HG03354 (cell line): ENCODE data around the gene CTSH.

ENCODE experiments used
- ATAC-seq: cut with Tn5 transposase; IDR thresholded peaks from one replicate; pipeline ENCODE4 v1.9.1; 2021; ENCODE audit warnings: mild to moderate bottlenecking; ENCODE audit not compliant: unreplicated experiment, poor library complexity, severe bottlenecking

Gene CTSH

GRCh38 chr15:78979456-78980320, 34.8 kb upstream of the CTSH start:
- no peak for ATAC-seq

- no peak for ATAC-seq
Observed at GRCh38 chr15:78978601-78979179, 33.8 kb upstream of the CTSH start.

GRCh38 chr15:78977591-78978347, 32.9 kb upstream of the CTSH start:
- ATAC-seq = peak; percentile 43

GRCh38 chr15:78977091-78977571, 32.3 kb upstream of the CTSH start:
- peak; percentile 67 for ATAC-seq

- peak; percentile 13 for ATAC-seq
Observed at GRCh38 chr15:78976691-78977090, 31.8 kb upstream of the CTSH start.

- no peak for ATAC-seq
Observed at GRCh38 chr15:78974272-78974918, 29.5 kb upstream of the CTSH start.

- ATAC-seq = no peak
Observed at GRCh38 chr15:78969687-78970349, 25.0 kb upstream of the CTSH start.

- ATAC-seq = no peak
Observed at GRCh38 chr15:78968539-78969271, 23.9 kb upstream of the CTSH start.

GRCh38 chr15:78968114-78968513, 23.3 kb upstream of the CTSH start:
- ATAC-seq = no peak

GRCh38 chr15:78960308-78960707, 15.5 kb upstream of the CTSH start:
- ATAC-seq = no peak

GRCh38 chr15:78959360-78959759, 14.5 kb upstream of the CTSH start:
- ATAC-seq = no peak

GRCh38 chr15:78957416-78958093, 12.7 kb upstream of the CTSH start:
- ATAC-seq = no peak

- no peak for ATAC-seq
Observed at GRCh38 chr15:78956937-78957336, 12.1 kb upstream of the CTSH start.

GRCh38 chr15:78955355-78955754, 10.5 kb upstream of the CTSH start:
- no peak for ATAC-seq

GRCh38 chr15:78951841-78952238, 7.0 kb upstream of the CTSH start:
- no peak for ATAC-seq

- no peak for ATAC-seq
Observed at GRCh38 chr15:78950902-78951840, 6.3 kb upstream of the CTSH start.

- no peak for ATAC-seq
Observed at GRCh38 chr15:78950343-78950742, 5.5 kb upstream of the CTSH start.
